IMR-90 (cell line): ENCODE data around the gene PLEK.

Source experiments
- CTCF ChIP-seq: conservative IDR thresholded peaks from 2 replicates; pipeline ENCODE4 v1.5.1; 2012; ENCODE audit warnings: mild to moderate bottlenecking, low read depth, low read length, improper control_type of control experiment
- SMC3 ChIP-seq: fragments of 150-350 bp; IDR thresholded peaks from 2 replicates; pipeline ENCODE4 v1.6.1; 2016; ENCODE audit warnings: low read depth, mild to moderate bottlenecking, antibody characterized with exemption, low read length, moderate library complexity

- TF ChIP-seq SMC3 (no peak), CTCF (no peak)
Observed at GRCh38 chr2:68387408-68388350, 22.6 kb downstream of the PLEK start.
